Liver (tissue), 9 donors: Measurements from ENCODE around the gene MYO3B. TPM values are rescaled to one million over a fixed set of nuclear protein-coding genes. Genes with fewer than 3 reads are reported as not detected.

Experiments used
- DNase-seq: peaks from one replicate; pipeline ENCODE4 v3.0.0-alpha.2; 2017; ENCODE audit warnings: low spot score
- H3K27ac ChIP-seq, 2 donors: one replicate each; pipeline ENCODE4 v1.7.0; 2013; ENCODE audit warnings: inconsistent platforms in 2 of 2, low read length in 2 of 2, control low read depth in 1 of 2, low read depth in 1 of 2, mild to moderate bottlenecking in 1 of 2
- H3K27me3 ChIP-seq, 4 donors: one replicate each; pipeline versions ENCODE4 v1.6.1 to v1.7.0; 2013; ENCODE audit warnings: low read length in 3 of 4, inconsistent platforms in 1 of 4, mild to moderate bottlenecking in 1 of 4, moderate library complexity in 1 of 4; ENCODE audit not compliant: control insufficient read depth in 4 of 4, insufficient read depth in 4 of 4
- H3K36me3 ChIP-seq, 4 donors: one replicate each; pipeline versions ENCODE4 v1.6.1 to v1.7.0; 2013; ENCODE audit warnings: low read length in 3 of 4, mild to moderate bottlenecking in 3 of 4, low read depth in 1 of 4, moderate library complexity in 1 of 4; ENCODE audit not compliant: control insufficient read depth in 4 of 4, insufficient read depth in 3 of 4
- H3K4me1 ChIP-seq, 4 donors: one replicate each; pipeline versions ENCODE4 v1.6.1 to v1.7.0; 2013; ENCODE audit warnings: low read length in 3 of 4, mild to moderate bottlenecking in 3 of 4, moderate library complexity in 1 of 4; ENCODE audit not compliant: control insufficient read depth in 4 of 4, insufficient read depth in 4 of 4
- H3K4me3 ChIP-seq, 3 donors: one replicate each; pipeline versions ENCODE4 v1.6.1 to v1.7.0; 2013; ENCODE audit warnings: low read length in 3 of 3, control low read depth in 1 of 3, low read depth in 1 of 3, mild to moderate bottlenecking in 1 of 3
- H3K9ac ChIP-seq, 2 donors: one replicate each; pipeline ENCODE4 v1.7.0; 2013; ENCODE audit warnings: low read length in 2 of 2, mild to moderate bottlenecking in 2 of 2, moderate library complexity in 2 of 2, control low read depth in 1 of 2, low read depth in 1 of 2
- H3K9me3 ChIP-seq, 4 donors: one replicate each; pipeline versions ENCODE4 v1.6.1 to v1.7.0; 2013; ENCODE audit warnings: low read length in 3 of 4; ENCODE audit not compliant: control insufficient read depth in 4 of 4
- EGR1 ChIP-seq, 2 donors: IDR thresholded peaks; 2 replicates each; pipeline ENCODE4 v1.6.1; 2016 to 2018; ENCODE audit warnings: antibody characterized with exemption in 2 of 2, low read depth in 2 of 2
- FOXA1 ChIP-seq: IDR thresholded peaks from 2 replicates; pipeline ENCODE4 v1.6.1; 2016; ENCODE audit warnings: antibody characterized with exemption
- FOXA2 ChIP-seq: IDR thresholded peaks from 2 replicates; pipeline ENCODE4 v1.6.1; 2016; ENCODE audit warnings: antibody characterized with exemption
- GABPA ChIP-seq, 2 donors: IDR thresholded peaks in 1 of 2; conservative IDR thresholded peaks in 1 of 2; 2 replicates each; pipeline ENCODE4 v1.6.1; 2016; ENCODE audit warnings: antibody characterized with exemption in 2 of 2, mild to moderate bottlenecking in 1 of 2, moderate library complexity in 1 of 2
- HNF4A ChIP-seq, 2 donors: conservative IDR thresholded peaks; 2 replicates each; pipeline ENCODE4 v1.6.1; 2016; ENCODE audit warnings: antibody characterized with exemption in 2 of 2, mild to moderate bottlenecking in 2 of 2
- HNF4G ChIP-seq: IDR thresholded peaks from 2 replicates; pipeline ENCODE4 v1.6.1; 2016; ENCODE audit warnings: antibody characterized with exemption
- JUND ChIP-seq, 2 donors: IDR thresholded peaks; 2 replicates each; pipeline ENCODE4 v1.6.1; 2016; ENCODE audit warnings: antibody characterized with exemption in 2 of 2
- NR2F2 ChIP-seq: IDR thresholded peaks from 2 replicates; pipeline ENCODE4 v1.6.1; 2016; ENCODE audit warnings: antibody characterized with exemption
- RAD21 ChIP-seq, 2 donors: IDR thresholded peaks; 2 replicates each; pipeline ENCODE4 v1.6.1; 2016; ENCODE audit warnings: antibody characterized with exemption in 2 of 2, mild to moderate bottlenecking in 2 of 2
- RXRA ChIP-seq, 2 donors: IDR thresholded peaks; 2 replicates each; pipeline ENCODE4 v1.6.1; 2017 to 2018; ENCODE audit warnings: antibody characterized with exemption in 2 of 2, mild to moderate bottlenecking in 1 of 2
- TAF1 ChIP-seq: conservative IDR thresholded peaks from 2 replicates; pipeline ENCODE4 v1.6.1; 2016; ENCODE audit warnings: antibody characterized with exemption, mild to moderate bottlenecking
- YY1 ChIP-seq: IDR thresholded peaks from 2 replicates; pipeline ENCODE4 v1.6.1; 2016; ENCODE audit warnings: antibody characterized with exemption, mild to moderate bottlenecking
- WGBS: extraction: QIAGEN DNeasy Blood & Tissue Kit; methylation state at CpG from one replicate; pipeline ENCODE4 v1.1.7; 2013; 5-methylcytosine and 5-hydroxymethylcytosine counted together
- polyA plus RNA-seq, 2 donors: library from polyadenylated mRNA; stranded (reverse) in 1 of 2; unstranded in 1 of 2; fragments of 200-250 nt in 1 of 2; fragments of >200 nt in 1 of 2; fragmentation: Nextera tagmentation in 1 of 2; extraction: Ambion mirVana in 1 of 2; gene quantifications; one replicate each; pipeline versions ENCODE4 v1.2.1 to v1.2.3, GENCODE V29; 2013 to 2015
- total RNA-seq, 2 donors: library from RNA; depleted of rRNA; stranded (reverse); fragments of >200 nt; gene quantifications; one replicate each; pipeline ENCODE4 v1.2.3, GENCODE V29; 2014
- TF ChIP-seq, protein P1 (sequence below): IDR thresholded peaks from 2 replicates; pipeline ENCODE4 v1.6.1; 2016; ENCODE audit warnings: antibody characterized with exemption
- TF ChIP-seq, protein P2 (sequence below): fragments of 150-350 bp; IDR thresholded peaks from 2 replicates; pipeline ENCODE4 v1.5.1; 2017; ENCODE audit warnings: improper control_type of control experiment, low read depth, low read length; ENCODE audit not compliant: missing input control
- TF ChIP-seq, protein P3 (sequence below): IDR thresholded peaks from 2 replicates; pipeline ENCODE4 v1.6.1; 2016; ENCODE audit warnings: antibody characterized with exemption
- TF ChIP-seq, protein P4 (sequence below): IDR thresholded peaks from 2 replicates; pipeline ENCODE4 v1.6.1; 2016; ENCODE audit warnings: antibody characterized with exemption, mild to moderate bottlenecking
- TF ChIP-seq, protein P5 (sequence below): IDR thresholded peaks from 2 replicates; pipeline ENCODE4 v1.6.1; 2016; ENCODE audit warnings: antibody characterized with exemption
- donor health status: healthy.
- donor health status: healthy.
- donor health status: healthy.
- donor health status: healthy.
- donor health status: healthy.

The MYO3B gene
- total and polyA plus RNA-seq, 4 donors = under 0.01 to 0.05 TPM; not detected in 2

DNA sequence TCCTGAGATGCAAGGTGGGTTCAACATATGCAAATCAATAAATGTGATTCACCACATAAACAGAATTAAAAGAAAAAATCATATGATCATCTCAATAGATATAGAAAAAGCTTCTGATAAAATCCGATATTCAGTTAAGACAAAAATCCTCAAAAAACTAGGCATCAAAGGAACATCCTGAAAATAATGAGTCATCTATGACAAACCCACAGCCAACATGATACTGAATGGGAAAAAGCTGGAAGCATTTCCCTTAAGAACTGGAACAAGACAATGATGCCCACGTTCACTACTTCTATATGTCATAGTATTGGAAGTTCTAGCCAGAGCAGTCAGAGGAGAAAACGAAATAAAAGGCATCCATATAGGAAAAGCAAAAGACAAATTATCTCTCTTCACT is 80.4 kb downstream of the MYO3B start:
- Histone ChIP-seq H3K9ac (no peak overlapping the region), H3K4me3 (no peak overlapping the region), H3K36me3 (no peaks in the 10 kb centered on the region), H3K4me1 (no peaks in the 10 kb centered on the region), H3K27ac (no peak overlapping the region), H3K9me3 (peaks cover 0 to 8% (median 4%) of the 10 kb centered on the region in 4 donors), H3K27me3 (no peaks in the 10 kb centered on the region)
- TF ChIP-seq JUND (IDR thresholded peaks at IDR 0.05) (no peak), EGR1 (IDR thresholded peaks at IDR 0.05; ENCODE audit: low read depth in 2 of 2) (no peak), TAF1 (no peak), GABPA (IDR thresholded peaks at IDR 0.05 in 1 of 2, conservative IDR thresholded peaks at IDR 0.05 in 1 of 2) (no peak), RAD21 (IDR thresholded peaks at IDR 0.05) (no peak), HNF4G (no peak), NR2F2 (no peak), YY1 (no peak), RXRA (IDR thresholded peaks at IDR 0.05) (no peak), HNF4A (conservative IDR thresholded peaks at IDR 0.05) (no peak), FOXA2 (no peak), FOXA1 (no peak)
- TF ChIP-seq, protein P1, sequence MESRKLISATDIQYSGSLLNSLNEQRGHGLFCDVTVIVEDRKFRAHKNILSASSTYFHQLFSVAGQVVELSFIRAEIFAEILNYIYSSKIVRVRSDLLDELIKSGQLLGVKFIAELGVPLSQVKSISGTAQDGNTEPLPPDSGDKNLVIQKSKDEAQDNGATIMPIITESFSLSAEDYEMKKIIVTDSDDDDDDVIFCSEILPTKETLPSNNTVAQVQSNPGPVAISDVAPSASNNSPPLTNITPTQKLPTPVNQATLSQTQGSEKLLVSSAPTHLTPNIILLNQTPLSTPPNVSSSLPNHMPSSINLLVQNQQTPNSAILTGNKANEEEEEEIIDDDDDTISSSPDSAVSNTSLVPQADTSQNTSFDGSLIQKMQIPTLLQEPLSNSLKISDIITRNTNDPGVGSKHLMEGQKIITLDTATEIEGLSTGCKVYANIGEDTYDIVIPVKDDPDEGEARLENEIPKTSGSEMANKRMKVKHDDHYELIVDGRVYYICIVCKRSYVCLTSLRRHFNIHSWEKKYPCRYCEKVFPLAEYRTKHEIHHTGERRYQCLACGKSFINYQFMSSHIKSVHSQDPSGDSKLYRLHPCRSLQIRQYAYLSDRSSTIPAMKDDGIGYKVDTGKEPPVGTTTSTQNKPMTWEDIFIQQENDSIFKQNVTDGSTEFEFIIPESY = no peak
- TF ChIP-seq, protein P2, sequence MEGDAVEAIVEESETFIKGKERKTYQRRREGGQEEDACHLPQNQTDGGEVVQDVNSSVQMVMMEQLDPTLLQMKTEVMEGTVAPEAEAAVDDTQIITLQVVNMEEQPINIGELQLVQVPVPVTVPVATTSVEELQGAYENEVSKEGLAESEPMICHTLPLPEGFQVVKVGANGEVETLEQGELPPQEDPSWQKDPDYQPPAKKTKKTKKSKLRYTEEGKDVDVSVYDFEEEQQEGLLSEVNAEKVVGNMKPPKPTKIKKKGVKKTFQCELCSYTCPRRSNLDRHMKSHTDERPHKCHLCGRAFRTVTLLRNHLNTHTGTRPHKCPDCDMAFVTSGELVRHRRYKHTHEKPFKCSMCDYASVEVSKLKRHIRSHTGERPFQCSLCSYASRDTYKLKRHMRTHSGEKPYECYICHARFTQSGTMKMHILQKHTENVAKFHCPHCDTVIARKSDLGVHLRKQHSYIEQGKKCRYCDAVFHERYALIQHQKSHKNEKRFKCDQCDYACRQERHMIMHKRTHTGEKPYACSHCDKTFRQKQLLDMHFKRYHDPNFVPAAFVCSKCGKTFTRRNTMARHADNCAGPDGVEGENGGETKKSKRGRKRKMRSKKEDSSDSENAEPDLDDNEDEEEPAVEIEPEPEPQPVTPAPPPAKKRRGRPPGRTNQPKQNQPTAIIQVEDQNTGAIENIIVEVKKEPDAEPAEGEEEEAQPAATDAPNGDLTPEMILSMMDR = no peak
- TF ChIP-seq, protein P3, sequence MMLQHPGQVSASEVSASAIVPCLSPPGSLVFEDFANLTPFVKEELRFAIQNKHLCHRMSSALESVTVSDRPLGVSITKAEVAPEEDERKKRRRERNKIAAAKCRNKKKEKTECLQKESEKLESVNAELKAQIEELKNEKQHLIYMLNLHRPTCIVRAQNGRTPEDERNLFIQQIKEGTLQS = no peak
- TF ChIP-seq, protein P4, sequence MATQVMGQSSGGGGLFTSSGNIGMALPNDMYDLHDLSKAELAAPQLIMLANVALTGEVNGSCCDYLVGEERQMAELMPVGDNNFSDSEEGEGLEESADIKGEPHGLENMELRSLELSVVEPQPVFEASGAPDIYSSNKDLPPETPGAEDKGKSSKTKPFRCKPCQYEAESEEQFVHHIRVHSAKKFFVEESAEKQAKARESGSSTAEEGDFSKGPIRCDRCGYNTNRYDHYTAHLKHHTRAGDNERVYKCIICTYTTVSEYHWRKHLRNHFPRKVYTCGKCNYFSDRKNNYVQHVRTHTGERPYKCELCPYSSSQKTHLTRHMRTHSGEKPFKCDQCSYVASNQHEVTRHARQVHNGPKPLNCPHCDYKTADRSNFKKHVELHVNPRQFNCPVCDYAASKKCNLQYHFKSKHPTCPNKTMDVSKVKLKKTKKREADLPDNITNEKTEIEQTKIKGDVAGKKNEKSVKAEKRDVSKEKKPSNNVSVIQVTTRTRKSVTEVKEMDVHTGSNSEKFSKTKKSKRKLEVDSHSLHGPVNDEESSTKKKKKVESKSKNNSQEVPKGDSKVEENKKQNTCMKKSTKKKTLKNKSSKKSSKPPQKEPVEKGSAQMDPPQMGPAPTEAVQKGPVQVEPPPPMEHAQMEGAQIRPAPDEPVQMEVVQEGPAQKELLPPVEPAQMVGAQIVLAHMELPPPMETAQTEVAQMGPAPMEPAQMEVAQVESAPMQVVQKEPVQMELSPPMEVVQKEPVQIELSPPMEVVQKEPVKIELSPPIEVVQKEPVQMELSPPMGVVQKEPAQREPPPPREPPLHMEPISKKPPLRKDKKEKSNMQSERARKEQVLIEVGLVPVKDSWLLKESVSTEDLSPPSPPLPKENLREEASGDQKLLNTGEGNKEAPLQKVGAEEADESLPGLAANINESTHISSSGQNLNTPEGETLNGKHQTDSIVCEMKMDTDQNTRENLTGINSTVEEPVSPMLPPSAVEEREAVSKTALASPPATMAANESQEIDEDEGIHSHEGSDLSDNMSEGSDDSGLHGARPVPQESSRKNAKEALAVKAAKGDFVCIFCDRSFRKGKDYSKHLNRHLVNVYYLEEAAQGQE = no peak
- TF ChIP-seq, protein P5, sequence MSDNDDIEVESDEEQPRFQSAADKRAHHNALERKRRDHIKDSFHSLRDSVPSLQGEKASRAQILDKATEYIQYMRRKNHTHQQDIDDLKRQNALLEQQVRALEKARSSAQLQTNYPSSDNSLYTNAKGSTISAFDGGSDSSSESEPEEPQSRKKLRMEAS = no peak
- no peak for DNase-seq
- 70% methylated on average over 3 of the region's 3 CpGs for WGBS

DNA sequence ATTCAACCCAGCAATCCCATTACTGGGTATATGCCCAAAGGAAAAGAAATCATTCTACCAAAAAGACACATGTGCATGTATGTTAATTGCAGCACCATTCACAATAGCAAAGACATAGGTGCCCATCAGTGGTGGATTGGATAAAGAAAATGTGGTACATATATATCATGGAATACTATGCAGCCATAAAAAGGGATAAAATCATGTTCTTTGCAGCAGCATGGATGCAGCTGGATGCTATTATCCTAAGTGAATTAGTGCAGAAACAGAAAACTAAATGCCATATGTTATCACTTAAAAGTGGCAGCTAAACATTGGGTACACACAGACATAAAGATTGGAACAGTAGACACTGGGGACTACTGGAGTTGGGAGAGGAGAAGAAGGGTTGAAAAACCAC is 82.2 kb downstream of the MYO3B start:
- DNase-seq = no peak
- TF ChIP-seq FOXA1 (no peak), FOXA2 (no peak), EGR1 (IDR thresholded peaks at IDR 0.05; ENCODE audit: low read depth in 2 of 2) (no peak), TAF1 (no peak), RAD21 (IDR thresholded peaks at IDR 0.05) (no peak)
- TF ChIP-seq, protein P1 = no peak
- TF ChIP-seq, protein P4 = no peak
- TF ChIP-seq, protein P3 = no peak

More for the DNA sequence above, 82.2 kb downstream of the MYO3B start:
- Histone ChIP-seq H3K27me3 (no peaks in the 10 kb centered on the region), H3K4me3 (no peak overlapping the region), H3K27ac (no peak overlapping the region), H3K9ac (no peak overlapping the region), H3K36me3 (no peaks in the 10 kb centered on the region), H3K9me3 (peaks cover 0 to 10% (median 6%) of the 10 kb centered on the region in 4 donors), H3K4me1 (no peaks in the 10 kb centered on the region)
